LNCaP clone FGC (cell line): Measurements from ENCODE around the gene PPP1R9B.

Experiments
- DNase-seq: peaks from one replicate; pipeline ENCODE4 v3.0.0-alpha.2; 2011; ENCODE audit warnings: low read depth
- H3K4me3 ChIP-seq: 2 replicates; pipeline ENCODE4 v1.5.1; 2011; ENCODE audit warnings: mild to moderate bottlenecking, low read depth, low read length, control low read depth
- TF ChIP-seq, protein P1 (sequence below): IDR thresholded peaks from 2 replicates; pipeline ENCODE4 v1.5.1; 2012; ENCODE audit warnings: mild to moderate bottlenecking; ENCODE audit not compliant: control insufficient read depth, insufficient read depth; ENCODE audit errors: extremely low read depth

Gene PPP1R9B

DNA sequence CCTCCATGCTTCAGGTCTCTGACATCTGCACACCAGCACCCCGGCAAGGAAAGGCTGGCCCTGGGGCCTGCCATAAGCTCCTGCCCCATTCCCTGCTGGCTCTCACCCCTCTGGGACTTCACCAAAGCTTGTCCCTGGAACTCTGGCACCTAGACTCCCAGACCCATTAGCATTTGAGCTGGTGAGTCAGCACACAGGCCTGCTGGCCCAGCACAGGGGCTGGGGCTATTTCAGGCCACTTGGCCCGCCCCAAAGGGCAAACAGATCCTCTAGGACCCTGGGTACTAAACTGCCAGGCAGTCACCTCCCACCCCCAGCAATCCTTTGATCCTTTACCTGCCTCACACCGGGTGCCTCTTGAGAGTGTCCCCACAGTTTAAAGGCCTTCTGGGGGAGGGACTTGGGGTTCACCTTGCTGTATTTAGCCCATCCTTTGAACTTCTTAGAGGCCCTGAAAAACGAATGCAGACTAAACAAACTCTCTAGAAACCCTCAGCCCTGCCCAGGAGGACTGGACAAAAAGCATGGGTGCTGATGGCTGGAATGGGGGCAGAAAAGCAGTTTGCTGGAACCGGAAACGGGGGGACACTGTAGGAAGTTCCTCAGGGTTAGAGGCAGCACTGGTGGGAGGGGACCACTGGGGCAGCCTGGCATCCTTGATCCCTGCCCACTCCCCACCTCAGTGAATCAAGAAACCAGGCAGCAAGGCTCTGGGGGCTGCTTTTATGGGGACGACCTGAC is 17.3 kb downstream of the PPP1R9B start:
- TF ChIP-seq, protein P1, sequence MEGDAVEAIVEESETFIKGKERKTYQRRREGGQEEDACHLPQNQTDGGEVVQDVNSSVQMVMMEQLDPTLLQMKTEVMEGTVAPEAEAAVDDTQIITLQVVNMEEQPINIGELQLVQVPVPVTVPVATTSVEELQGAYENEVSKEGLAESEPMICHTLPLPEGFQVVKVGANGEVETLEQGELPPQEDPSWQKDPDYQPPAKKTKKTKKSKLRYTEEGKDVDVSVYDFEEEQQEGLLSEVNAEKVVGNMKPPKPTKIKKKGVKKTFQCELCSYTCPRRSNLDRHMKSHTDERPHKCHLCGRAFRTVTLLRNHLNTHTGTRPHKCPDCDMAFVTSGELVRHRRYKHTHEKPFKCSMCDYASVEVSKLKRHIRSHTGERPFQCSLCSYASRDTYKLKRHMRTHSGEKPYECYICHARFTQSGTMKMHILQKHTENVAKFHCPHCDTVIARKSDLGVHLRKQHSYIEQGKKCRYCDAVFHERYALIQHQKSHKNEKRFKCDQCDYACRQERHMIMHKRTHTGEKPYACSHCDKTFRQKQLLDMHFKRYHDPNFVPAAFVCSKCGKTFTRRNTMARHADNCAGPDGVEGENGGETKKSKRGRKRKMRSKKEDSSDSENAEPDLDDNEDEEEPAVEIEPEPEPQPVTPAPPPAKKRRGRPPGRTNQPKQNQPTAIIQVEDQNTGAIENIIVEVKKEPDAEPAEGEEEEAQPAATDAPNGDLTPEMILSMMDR: no peak
- no peak overlapping the region for H3K4me3 ChIP-seq
- DNase-seq: no peak

DNA sequence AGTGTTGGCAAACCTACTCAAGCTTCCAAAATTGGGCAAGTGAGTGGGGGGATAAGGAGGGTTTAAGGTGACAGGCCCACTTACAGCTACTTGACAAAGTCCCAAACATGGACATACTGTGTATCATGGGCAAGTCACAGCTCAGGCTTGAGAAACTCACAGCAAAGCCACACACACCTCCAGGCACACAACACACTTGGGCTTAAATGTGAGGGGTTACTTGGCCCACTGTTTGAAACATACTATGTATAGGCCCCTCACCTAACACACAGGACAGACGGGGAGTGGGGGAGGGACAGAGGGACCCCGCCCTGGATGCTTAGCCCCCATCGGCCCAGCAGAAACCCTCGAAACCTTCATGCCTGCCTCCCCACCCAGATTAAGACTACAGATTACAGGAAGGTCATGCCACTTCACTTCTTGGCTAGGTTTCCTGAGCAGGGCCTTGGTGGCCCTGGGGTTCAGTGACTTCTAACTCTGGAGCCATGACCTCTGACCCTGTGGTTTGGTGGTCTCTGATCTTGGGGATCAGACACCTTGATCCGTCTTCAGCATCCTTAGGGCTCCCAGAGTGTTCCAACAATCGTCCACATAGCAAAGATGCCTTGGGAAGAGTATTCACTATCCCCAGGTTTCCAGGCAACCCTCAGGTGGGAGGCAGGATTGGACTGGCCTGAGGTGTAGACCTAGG is 18.2 kb downstream of the PPP1R9B start:
- no peak overlapping the region for H3K4me3 ChIP-seq
- no peak for DNase-seq
- TF ChIP-seq, protein P1: no peak

DNA sequence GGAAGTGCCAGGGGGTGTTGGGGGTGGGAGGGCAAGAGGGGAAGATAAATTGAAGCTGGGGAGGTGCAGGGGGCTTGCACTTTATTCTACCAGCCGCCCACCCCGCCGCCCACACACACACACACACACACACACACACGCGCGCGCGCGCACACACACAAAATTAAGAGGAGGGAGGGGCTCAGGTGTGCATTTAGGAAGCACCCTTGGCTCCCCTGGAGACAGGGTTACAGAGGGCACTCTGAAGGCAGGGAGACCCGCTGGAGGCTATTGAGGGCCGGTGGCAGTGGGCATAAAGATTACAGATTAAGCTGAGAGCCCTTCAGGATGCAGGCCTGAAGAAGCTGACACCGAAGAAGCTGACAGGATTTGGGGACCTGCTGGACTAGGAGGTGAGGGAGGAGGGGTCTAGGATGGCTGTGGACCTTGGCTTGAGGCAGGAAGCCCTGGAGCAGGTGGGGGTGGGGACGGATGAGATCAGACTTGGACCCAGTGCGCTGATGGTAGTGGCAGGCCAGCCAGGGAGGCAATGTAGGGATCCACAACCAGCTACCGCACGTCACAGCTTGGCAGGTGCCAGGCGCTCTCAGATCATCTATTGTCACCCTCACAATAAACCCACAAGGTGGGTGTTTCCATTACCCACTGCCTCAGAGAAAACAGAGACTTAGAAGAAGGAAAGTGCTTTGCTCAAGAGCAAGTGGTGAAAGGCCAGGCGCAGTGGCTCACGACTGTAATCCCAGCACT is 19.7 kb downstream of the PPP1R9B start:
- H3K4me3 ChIP-seq: no peak overlapping the region
- DNase-seq: no peak

DNA sequence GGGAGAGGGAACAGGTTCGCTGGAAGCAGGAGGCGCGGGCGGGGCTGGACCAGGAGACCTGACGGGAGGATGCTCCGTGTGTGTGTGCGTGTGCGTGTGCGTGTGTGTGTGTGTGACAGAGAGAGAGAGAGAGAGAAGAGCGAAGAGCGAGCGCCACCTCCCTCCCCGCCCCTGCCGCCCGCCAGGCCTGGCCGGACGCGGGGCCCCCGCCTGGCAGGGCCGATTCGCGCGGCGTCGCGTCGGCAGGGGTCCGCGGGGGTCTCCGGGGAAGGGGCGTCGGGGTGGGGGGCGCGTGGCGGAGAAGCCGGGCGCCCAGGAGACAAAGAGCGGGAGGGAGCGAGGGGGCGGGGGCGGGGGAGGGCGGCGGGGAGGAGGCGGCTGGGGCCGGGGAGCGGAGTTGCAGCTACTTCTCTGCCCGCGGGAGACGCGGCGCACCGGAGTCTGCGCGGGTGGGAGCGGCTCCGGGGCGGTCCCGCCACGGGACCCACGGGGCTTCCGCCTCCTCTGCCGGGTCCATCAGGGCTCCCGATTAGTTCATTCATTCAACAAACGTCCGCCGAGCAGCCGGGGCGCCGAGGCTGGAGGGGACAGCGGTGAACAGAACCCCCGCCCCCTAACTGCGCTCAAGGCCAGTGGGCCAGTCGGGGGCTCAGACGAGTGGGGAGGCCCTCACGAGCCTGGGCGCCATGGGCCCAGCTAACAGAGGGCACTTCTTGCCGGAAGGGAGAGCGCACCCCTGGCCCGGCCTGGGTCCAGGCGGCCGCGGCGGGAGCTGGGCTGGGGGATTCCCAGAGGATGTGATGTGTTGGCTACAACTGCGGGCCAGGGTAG is 20.5 kb downstream of the PPP1R9B start, which contains the start of gene SAMD14:
SAMD14 (minus strand) TSS at position 433 of the 831 bp plus-strand sequence. CDS start 5,201 bp downstream, outside the sequence.
- DNase-seq: no peak
- H3K4me3 ChIP-seq: 0 out of 2 replicates have a peak within 1 kb of the TSS, but pooled peaks have one; percentile 29
- TF ChIP-seq, protein P1: no peak

More for the DNA sequence above, 19.7 kb downstream of the PPP1R9B start:
- TF ChIP-seq, protein P1: no peak

DNA sequence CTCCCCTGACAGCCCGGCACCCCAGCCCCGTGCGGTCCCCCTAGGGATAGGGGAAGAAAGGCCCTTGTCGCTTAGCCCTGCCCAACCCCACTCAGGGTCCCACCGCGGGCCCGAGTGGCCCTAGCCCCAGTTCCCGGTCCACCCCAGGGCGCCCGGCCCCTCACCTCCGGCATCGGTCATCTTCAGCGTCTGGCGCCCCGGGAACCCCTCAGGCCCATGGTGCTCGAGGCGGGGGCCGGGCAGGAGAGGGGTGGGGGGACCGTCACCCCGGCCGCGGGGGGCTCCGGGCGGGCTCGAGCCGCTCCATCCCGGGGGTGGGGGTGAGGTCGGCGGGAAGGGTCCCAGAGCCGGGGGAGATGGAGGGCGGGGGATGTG is 21.1 kb downstream of the PPP1R9B start:
- DNase-seq: no peak
- 0 out of 2 replicates have a peak overlapping the region, but pooled peaks have one; percentile 7 for H3K4me3 ChIP-seq
- TF ChIP-seq, protein P1: no peak
